ENCODE measurements around the gene GUCY2D.

The GUCY2D gene

DNA sequence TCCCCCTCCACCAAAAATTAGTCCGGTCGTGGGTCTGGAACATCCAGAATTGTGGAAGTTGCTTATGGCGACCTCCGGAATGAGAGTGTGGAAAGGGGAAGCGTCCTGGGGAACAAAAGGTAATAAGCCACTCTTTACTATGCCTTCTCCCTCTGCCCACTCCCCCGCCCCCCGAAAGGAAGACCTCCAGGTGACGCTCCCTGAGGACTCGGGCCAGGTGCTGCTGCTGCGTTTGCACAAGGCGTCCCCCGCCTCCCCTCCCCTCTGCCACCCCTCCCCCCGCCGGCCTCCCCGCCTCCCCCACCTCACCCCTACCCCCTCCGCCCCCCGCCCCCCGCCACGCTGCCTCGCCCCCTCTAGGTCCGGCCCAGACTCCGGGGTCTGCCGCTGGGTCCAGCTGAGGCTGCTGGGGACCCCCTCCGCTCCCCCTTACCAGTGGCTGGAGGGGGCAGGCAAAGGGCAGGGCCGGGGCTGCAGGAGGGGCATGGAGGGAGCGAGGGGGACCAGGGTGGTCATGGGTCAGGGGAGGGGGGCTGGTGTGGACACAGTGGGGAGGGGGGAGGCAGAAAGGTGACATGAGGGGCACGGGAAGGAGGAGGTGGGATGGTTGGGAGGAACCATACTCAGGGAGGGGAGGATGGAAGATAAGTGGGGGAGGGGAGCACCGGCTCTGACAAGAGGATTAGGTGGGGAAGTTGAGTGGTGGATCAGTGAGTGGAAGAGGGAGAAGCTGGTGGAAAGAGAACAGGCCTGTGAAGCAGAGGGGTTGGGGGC, 61.5 kb downstream of the GUCY2D start:
- DNase-seq (ENCODE audit: low read depth in 2 of 2): no peak

DNA sequence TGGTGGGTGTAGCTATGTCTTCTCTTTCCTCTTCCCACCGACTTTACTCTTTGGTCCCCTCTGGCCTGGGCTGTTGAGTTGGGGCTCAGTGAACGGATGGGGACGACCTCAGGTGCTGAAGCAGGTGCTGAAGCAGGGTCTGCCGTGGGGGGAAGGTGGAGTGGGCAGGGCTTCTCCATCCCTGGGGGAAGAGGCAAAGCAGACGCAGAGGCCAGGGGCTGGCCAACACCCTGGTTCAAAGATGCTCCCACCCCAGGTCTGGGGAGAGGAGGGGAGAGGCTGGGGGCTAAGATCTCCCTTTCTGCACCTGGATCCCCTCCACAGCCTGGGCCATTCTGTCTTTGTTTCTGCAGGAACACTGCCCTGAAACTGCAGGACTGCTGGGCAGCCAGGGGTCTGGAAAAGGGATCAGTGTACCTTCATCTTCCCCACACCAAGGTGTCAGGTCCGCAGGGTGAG, 62.2 kb downstream of the GUCY2D start:
- no peak for DNase-seq (ENCODE audit: low read depth in 2 of 2)

DNA sequence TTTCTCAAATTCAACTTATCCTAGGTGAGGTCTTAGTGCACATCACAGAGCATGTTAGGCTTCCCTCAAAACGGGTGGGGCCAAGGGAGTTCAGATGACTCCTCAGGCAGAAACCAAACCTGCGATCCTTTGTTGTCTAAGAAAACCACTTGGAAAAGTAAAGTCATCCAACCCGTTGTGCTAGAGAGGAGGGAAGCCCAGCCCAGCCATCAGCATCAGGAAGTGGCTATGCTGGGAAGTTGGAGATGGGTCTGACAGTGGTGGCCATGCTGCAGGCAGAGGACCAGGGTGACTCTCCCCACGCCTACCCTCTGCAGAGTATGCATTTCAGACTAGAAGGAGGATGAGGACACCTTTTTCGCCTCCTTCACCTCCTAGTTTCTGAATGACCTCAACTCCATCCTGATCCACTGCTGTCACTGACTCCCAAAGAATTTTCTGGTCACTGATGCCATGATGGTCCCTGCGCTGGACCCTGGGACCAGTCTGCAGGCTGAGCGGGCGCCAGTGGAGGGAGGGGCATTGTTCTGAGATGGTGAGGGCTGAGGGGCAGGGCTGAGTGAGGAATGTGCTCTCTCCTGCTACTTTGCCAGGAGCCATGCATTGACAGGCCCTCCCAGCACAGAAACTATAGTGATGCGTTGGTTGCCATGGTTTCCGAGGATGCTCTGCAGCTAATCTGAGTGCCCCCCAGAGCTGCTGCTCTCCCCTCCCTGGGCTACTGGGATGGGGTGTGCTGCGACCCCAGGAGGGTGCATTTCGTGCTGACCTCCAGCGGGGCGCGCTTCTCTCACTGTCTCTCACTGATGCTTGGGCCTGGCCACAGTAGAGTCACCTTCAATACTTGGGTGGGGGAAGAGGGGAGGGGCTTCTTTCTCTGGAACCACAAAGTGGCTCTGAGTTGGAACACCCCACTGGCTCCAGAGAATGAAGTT, 64.7 kb downstream of the GUCY2D start:
- DNase-seq (ENCODE audit: low read depth in 2 of 2): no peak

DNA sequence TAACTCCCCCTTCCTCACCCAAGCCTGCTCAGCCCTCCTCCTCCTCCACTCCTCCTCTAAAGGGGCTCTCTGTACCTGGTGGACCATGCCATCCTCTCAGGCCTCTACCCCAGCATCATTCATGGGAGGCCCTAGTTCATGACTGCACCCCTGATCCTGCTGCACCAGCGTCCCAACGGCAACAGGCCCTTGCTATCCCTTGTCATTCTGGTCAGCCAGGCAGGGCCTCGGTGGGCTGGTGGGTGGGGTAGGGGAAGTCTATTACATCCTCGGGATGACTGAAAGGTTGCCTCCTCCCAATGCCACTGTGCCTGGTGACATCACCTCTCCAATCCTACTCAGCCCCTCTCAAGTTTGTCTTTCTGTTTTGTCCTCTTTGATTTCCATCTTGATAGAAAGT, 65.4 kb downstream of the GUCY2D start:
- no peak for DNase-seq (ENCODE audit: low read depth in 2 of 2)

DNA sequence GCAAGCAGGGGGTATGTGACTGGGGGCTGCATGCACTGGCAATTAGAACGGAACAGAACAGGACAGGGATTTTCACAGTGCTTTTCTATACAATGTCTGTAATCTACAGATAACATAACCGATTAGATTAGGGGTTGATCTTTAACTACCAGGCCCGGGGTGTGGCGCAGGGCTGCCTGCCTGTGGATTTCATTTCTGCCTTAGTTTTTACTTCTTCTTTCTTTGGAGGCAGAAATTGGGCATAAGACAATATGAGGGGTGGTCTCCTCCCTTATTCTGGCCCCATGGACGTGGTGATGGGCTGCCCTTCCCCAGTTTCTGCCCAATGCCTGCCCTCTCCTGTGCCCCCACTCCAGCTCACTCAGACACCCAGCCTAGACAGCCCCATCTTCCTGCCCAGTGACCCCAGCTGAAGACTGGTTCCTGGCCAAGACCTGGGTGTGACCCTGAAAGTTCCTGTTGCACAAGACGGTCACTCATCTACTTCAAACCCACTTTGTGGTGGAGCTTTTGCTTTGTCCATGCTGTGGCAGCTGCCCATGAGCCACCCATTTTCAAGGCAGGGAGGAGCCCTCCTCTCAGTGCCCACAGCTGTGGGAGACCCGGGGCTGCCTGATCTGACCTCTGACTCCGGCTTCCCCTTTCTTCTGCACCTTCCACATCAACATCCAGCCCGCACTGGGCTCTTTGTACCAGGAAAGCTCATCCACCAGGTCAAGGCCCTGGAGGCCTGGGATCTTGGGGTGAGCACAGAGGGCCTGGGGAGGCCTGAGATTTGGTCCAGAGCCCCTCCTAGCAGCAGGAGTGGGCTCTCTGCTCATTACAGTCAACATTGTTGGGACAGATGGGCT, 66.5 kb downstream of the GUCY2D start:
- no peak for DNase-seq (ENCODE audit: low read depth in 2 of 2)

DNA sequence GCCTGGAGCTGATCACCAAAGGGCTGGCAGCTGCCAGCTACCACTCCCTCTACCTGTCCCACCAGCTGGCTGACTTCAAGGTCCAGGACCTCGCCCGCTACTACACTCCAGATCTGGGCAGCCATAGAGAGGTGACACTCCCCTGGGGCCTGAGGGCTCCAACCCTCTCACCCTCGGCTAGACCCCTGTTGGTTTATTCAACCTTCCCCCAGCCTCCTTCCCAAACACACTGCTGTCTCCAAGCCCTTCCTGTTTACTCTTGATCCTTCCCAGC, 67.1 kb downstream of the GUCY2D start:
- DNase-seq (ENCODE audit: low read depth in 2 of 2): no peak
